ENCODE data around the gene DYNLRB2. TPM values are rescaled to one million over a fixed set of nuclear protein-coding genes. Genes with fewer than 3 reads are reported as not detected.

Gene DYNLRB2
- total RNA-seq, 1 donor from 2014 or later, result not detected

DNA sequence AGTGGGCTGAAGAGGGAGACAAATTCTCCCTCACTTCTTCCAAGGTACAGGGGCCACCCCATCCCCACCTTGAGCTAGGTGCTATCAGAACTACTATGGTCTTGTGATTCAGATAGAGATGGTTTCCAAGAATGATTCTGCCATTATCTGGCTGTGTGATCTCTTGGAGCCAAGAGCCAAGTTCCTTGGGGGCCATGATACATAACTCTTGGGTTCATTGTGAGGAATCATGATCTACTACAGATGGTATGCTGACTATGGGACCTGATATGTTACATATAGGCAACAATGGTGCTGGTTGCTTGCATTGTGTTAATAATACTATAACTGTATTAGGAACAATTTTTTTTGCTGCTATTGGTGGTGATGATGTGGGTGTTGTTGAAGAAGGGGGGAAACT is 45.7 kb downstream of the DYNLRB2 start:
- Mint-ChIP-seq H3K27ac (peak overlapping the region; percentile 52), H3K27me3 (ENCODE audit: insufficient read depth) (no peaks in the 10 kb centered on the region), H3K9me3 (peaks cover 54% of the 10 kb centered on the region), H3K4me1 (ENCODE audit: low read depth) (peaks cover 82% of the 10 kb centered on the region), H3K4me3 (peak overlapping the region; percentile 25), H3K36me3 (ENCODE audit: low read depth) (peaks cover 38% of the 10 kb centered on the region)
- no peak for DNase-seq (ENCODE audit: low spot score)
- intact Hi-C loops (cut with micrococcal nuclease), result loop anchor here (10.0 kb wide), 1 partner anchor 1512 kb away; no protein-coding TSS in a partner anchor

DNA sequence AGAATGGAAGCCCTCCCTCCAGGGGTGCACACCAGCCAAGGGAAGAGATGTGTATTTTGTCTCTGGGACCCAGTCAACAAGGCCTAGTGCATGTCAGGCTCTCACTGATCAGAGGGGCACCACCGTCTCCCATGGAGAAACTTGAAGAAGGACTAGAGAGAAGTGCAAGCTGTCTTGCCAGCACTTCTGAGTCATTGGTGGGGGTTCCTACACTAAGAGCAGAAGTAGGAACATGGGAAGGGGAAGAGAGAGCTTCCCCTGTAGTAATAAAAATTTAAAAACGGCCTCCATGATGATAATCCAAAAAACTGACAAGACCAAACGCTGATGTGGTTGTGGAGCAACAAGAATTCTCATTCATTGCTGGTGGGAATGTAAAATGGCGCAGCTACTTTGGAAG is 46.3 kb downstream of the DYNLRB2 start:
- Mint-ChIP-seq H3K4me3 (no peak overlapping the region), H3K4me1 (ENCODE audit: low read depth) (peaks cover 82% of the 10 kb centered on the region), H3K27ac (no peak overlapping the region), H3K36me3 (ENCODE audit: low read depth) (peaks cover 38% of the 10 kb centered on the region), H3K27me3 (ENCODE audit: insufficient read depth) (no peaks in the 10 kb centered on the region), H3K9me3 (peaks cover 53% of the 10 kb centered on the region)
- intact Hi-C loops (cut with micrococcal nuclease), result loop anchor here (10.0 kb wide), 1 partner anchor 1512 kb away; no protein-coding TSS in a partner anchor
- DNase-seq (ENCODE audit: low spot score), result no peak

DNA sequence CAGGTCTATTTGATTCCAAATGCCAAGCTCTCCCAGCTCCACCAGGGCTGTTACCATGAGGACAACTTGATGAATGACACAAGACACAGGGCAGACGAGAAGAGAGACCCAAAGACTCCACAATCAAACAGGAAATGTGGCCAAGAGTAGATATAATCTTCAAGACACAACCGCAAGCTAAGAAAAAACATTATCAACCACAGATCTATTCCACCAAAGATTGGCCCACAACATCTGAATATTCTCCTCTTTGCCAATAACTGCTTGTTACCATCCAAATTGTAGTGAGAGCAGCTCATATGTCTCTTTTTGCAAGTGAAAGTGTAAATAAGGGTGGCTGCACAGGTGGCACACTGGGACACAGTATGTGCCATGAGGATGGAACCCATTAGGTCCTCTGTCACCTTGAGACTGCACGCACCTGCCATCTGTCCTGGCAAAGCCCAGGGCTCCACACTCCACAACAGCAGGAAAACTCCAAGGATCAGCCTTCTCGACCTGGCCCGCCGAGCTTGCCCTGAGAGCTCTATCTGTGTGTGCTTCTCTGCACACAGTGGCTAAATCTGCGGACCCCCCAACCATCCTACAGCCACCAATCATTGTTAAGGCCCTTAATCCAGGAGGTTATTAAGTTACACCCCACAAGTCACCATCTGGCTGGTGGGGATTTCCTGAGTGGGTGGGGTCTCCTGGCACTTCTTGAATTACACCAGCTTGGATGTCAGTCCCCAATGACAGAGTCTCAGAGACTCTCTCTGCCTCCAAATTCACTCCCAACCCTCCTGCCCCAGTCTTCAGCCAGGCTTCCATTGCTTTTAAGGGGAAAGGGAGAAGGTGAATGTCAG is 50.5 kb downstream of the DYNLRB2 start:
- H3K27ac Mint-ChIP-seq, result peak overlapping the region; percentile 76
- peaks cover 62% of the 10 kb centered on the region for H3K9me3 Mint-ChIP-seq
- H3K4me1 Mint-ChIP-seq (ENCODE audit: low read depth), result peaks cover 66% of the 10 kb centered on the region
- no peaks in the 10 kb centered on the region for H3K27me3 Mint-ChIP-seq (ENCODE audit: insufficient read depth)
- intact Hi-C loops (cut with micrococcal nuclease), result loop anchor here (1.0 to 2.0 kb wide), 6 partner anchors 11 to 102 kb away; no protein-coding TSS in a partner anchor
- peak overlapping the region; percentile 17 for H3K4me3 Mint-ChIP-seq
- DNase-seq (ENCODE audit: low spot score), result peak; percentile 53
- H3K36me3 Mint-ChIP-seq (ENCODE audit: low read depth), result peaks cover 55% of the 10 kb centered on the region

DNA sequence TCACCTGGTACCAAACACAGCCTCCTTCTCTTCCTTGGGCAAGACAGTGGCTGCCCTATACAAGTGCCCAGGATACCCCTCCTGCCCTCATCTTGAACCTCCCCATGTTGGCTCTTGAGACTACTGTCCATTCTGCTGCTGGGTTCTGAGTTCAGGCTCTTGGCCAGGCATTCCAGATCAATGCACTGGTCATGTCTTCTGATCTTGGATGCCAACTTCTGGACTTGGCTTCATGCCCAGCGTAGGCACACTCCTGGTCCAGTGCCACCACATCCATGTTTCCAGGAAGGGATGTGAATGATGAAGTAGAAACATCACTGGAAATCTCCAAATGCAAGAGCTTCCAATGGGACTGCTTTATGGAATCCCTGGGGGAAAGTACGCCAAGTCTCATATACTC is 51.5 kb downstream of the DYNLRB2 start:
- H3K27ac Mint-ChIP-seq, result no peak overlapping the region
- H3K27me3 Mint-ChIP-seq (ENCODE audit: insufficient read depth), result no peaks in the 10 kb centered on the region
- H3K4me1 Mint-ChIP-seq (ENCODE audit: low read depth), result peaks cover 56% of the 10 kb centered on the region
- DNase-seq (ENCODE audit: low spot score), result no peak
- intact Hi-C loops (cut with micrococcal nuclease), result no loop called here
- peaks cover 53% of the 10 kb centered on the region for H3K36me3 Mint-ChIP-seq (ENCODE audit: low read depth)
- H3K4me3 Mint-ChIP-seq, result peak overlapping the region; percentile 12
- H3K9me3 Mint-ChIP-seq, result peaks cover 60% of the 10 kb centered on the region

DNA sequence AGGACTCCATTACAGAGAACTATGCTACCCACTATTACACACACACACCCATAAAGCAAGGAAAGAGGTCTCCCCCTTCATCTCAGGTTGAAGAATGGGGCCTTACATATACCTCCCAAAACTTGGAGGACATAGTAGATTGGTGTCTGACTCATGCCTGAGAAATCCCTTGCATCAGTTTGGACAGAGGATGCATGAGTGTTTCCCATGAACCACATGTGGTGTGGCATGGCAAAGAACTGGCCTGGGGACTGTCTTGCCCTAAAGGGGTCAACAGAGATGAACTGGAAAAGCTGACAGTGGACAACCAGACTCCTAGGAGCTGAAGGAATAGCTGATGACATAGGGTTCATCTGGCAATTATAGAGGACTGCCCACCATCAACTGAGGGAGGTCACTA is 54.0 kb downstream of the DYNLRB2 start:
- intact Hi-C loops (cut with micrococcal nuclease), result no loop called here
- peaks cover 49% of the 10 kb centered on the region for H3K36me3 Mint-ChIP-seq (ENCODE audit: low read depth)
- no peak overlapping the region for H3K27ac Mint-ChIP-seq
- peaks cover 40% of the 10 kb centered on the region for H3K4me1 Mint-ChIP-seq (ENCODE audit: low read depth)
- H3K4me3 Mint-ChIP-seq, result no peak overlapping the region
- peaks cover 46% of the 10 kb centered on the region for H3K9me3 Mint-ChIP-seq
- H3K27me3 Mint-ChIP-seq (ENCODE audit: insufficient read depth), result no peaks in the 10 kb centered on the region
- no peak for DNase-seq (ENCODE audit: low spot score)

DNA sequence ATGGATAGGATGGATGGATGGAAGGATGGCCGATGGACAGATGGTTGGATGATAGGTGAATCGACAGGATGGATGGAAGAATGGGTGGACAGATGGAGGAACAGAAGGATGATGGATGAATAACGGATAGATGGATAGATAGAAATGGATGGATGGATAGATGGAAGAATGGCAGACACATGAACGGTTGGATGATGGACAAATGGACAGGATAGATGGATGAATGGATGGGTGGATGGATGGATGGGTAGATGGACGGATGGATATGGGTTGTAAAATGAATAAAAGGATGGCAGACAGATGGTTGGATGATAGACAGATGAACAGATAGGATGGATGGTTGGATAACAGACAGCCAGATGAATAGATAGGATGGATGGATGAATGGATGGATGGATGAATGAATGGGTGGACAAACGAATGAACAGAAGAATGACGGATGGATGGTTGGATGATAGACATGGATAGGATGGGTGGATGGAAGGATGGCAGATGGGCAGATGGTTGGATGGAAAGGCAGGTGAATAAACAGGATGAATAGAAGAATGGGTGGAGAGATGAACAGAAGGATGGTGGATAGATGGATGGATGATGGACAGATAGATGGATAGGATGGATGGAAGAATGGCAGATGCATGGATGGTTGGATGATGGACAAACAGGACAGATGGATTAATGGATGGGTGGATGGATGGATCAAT is 55.9 kb downstream of the DYNLRB2 start:
- intact Hi-C loops (cut with micrococcal nuclease), result no loop called here
- peaks cover 43% of the 10 kb centered on the region for H3K9me3 Mint-ChIP-seq
- H3K36me3 Mint-ChIP-seq (ENCODE audit: low read depth), result peaks cover 56% of the 10 kb centered on the region
- H3K4me3 Mint-ChIP-seq, result no peak overlapping the region
- peaks cover 32% of the 10 kb centered on the region for H3K4me1 Mint-ChIP-seq (ENCODE audit: low read depth)
- no peak for DNase-seq (ENCODE audit: low spot score)
- H3K27ac Mint-ChIP-seq, result no peak overlapping the region
- H3K27me3 Mint-ChIP-seq (ENCODE audit: insufficient read depth), result no peaks in the 10 kb centered on the region

DNA sequence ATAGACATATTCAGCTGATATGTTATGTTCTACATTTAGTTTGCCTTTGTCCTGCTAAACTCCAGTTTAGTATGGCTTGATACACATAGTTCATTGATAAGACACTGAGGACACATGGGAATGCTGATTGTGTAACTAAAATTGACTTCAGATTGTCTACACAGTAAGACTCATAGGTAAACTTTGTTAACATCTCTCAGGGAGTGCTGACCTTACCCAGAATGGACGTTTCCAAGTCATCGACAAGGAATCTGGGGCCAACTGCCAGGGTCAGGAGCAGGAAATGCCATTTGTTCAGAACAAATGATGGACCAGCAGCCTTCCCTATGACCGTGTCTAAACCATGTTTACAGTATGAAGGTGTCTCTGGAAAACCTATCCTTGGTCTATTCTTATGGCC is 58.7 kb downstream of the DYNLRB2 start:
- peaks cover 27% of the 10 kb centered on the region for H3K9me3 Mint-ChIP-seq

More for the DNA sequence above, 58.7 kb downstream of the DYNLRB2 start:
- H3K4me1 Mint-ChIP-seq (ENCODE audit: low read depth), result peaks cover 37% of the 10 kb centered on the region
- intact Hi-C loops (cut with micrococcal nuclease), result no loop called here
- H3K36me3 Mint-ChIP-seq (ENCODE audit: low read depth), result peaks cover 65% of the 10 kb centered on the region
- DNase-seq (ENCODE audit: low spot score), result no peak
- no peak overlapping the region for H3K4me3 Mint-ChIP-seq
- H3K27me3 Mint-ChIP-seq (ENCODE audit: insufficient read depth), result no peaks in the 10 kb centered on the region
- H3K27ac Mint-ChIP-seq, result no peak overlapping the region

All from activated T-helper 1 cell treated with anti-CD3 and anti-CD28 coated beads, Interleukin-12 subunit alpha, Interleukin-12 subunit beta, Interleukin-2, Interleukin-4 antibody, amounts not matched to agents 30 ng/mL and 10 ng/mL and 1 ng/mL, durations not matched to agents 14 hours and 24 hours and 36 hours (primary cell).